GM21723 (cell line): ENCODE data around the gene LAPTM4A.
"Not testable (repeated sequence)": the region's sequence is repeated elsewhere in the genome, so short reads cannot be mapped to it uniquely, and the experiment has no call there.

ENCODE experiments used
- ATAC-seq: cut with Tn5 transposase; IDR thresholded peaks from one replicate; pipeline ENCODE4 v1.9.1; 2021; ENCODE audit warnings: mild to moderate bottlenecking, moderate library complexity; ENCODE audit not compliant: unreplicated experiment

Gene LAPTM4A

GRCh38 chr2:20077411-20077940 lies 26.0 kb upstream of the LAPTM4A start:
- ATAC-seq, result no peak

- no peak for ATAC-seq
These were observed 25.3 kb upstream of the LAPTM4A start for GRCh38 chr2:20076757-20077156.

- no peak for ATAC-seq
These were observed 23.5 kb upstream of the LAPTM4A start for GRCh38 chr2:20074901-20075300.

DNA sequence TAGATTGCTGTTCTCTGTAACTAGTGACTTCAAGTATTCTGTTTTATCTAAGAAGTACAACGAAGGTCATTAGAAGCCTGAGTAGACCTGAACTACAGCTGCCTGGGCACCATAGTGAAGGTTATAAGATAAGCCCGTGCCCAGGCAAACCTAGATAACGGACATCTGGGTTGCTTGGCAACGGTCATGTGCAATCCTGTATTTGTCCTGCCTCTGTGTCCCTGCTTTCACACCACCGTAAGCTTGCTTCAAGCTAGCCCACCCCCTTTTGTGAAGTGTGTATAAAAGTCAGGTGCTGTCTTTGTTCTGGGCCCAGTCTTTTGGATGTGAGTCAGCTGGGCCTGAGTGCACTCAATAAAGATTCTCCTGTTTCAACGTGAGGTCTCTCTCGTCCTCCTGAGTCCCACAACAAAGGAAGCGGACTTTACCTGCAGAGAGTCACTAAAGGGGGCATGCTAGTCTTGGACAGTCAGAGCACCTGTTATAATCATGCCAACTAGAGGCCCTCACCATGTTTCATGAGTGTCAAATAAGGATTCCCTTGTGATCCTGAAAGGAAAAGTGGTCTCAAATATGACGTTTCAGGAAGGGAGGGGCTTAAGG lies 22.7 kb upstream of the LAPTM4A start:
- ATAC-seq, result not testable (repeated sequence)

- ATAC-seq, result no peak
These were observed 22.0 kb upstream of the LAPTM4A start for GRCh38 chr2:20073460-20073859.

GRCh38 chr2:20072436-20073158 lies 21.2 kb upstream of the LAPTM4A start:
- no peak for ATAC-seq

GRCh38 chr2:20071397-20072383 lies 20.3 kb upstream of the LAPTM4A start:
- no peak for ATAC-seq

- no peak for ATAC-seq
These were observed 18.3 kb upstream of the LAPTM4A start for GRCh38 chr2:20069756-20070155.

DNA sequence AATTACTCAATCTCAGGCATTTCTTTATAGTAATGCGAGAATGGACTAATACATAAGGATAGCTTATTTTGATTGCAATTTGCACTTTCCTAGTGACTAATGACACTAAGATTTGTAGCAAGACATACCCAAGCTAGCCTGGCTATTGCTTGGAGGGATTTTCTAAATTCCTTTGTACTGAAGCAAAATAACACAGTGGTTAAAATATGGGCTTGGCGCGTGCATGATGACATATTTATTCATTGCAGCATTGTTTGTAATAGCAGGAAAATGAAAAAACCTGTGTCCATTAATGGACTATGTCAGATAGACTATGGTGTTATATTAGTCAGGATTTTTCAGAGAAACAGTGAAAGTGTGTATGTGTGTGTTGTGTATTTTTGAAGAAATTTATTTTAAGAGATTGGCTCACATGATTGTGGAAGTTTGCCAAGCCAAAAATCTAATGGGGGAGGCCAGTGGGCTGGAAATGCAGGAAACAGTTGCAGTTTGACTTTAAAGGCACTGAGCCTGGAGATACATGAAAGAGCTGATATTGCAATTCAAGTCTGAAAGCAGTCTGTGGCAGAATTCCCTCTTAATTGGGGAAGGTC lies 16.7 kb upstream of the LAPTM4A start:
- ATAC-seq, result no peak

GRCh38 chr2:20065885-20066602 lies 14.6 kb upstream of the LAPTM4A start:
- no peak for ATAC-seq

- ATAC-seq, result no peak
These were observed 13.4 kb upstream of the LAPTM4A start for GRCh38 chr2:20064841-20065240.

DNA sequence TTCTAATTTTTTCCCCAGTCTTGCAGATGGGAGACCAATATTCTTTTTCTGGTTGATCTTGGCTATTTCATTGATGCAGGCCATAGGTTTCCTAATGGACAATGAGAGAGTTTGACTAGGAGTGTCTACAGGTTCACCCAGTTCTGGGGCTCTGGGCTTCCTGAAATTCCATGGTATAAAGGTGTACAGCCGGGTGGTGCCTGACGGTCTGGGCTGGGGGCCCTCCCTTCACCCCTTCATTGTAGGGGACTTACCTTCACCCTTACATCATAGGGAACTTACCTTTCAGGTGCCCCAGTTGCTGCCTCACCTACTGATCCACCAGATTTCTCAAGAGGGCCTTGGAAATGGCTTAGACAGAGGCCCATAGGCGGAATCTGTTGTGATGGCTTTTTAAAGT lies 13.0 kb upstream of the LAPTM4A start:
- no peak for ATAC-seq

- ATAC-seq, result no peak
These were observed 11.5 kb upstream of the LAPTM4A start for GRCh38 chr2:20062615-20063545.

- ATAC-seq, result no peak
These were observed 10.5 kb upstream of the LAPTM4A start for GRCh38 chr2:20061940-20062339.

GRCh38 chr2:20061476-20061875 lies 10.0 kb upstream of the LAPTM4A start:
- no peak for ATAC-seq

DNA sequence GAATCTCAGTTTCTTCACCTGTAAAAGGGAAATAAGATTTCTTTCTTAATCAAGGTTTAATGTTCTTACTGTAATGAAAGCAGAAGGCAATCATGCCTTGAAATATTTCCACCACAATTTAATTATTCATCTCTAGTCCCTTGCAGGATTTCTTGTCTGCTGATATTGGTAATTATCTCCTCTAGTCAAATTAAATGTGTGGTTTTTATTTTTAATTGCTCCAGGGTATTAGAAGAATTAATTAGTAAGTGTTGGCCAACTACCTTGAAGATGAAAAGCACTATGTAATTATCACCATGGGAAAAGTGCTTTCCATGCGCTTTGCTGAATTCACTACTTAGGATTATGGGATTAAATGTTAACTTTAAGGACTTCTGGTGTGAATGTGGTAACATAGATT lies 8.7 kb upstream of the LAPTM4A start:
- no peak for ATAC-seq

DNA sequence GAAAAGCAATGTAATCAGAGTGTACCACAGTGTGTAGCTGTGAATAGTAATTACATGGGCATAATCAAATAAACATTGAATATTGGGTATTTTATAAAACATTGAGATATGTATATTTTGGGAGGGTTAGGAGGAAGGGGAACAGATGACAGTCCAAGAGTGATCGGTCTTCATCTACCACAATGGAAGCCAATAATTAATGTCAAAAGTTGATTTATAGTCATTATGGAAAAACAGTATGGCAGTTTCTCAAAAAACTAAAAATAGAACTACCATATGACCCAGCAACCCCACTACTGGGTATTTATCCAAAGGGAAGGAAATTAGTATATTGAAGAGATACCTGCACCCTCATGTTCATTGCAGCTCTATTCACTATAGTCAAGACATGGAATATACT lies 5.8 kb upstream of the LAPTM4A start:
- no peak for ATAC-seq

DNA sequence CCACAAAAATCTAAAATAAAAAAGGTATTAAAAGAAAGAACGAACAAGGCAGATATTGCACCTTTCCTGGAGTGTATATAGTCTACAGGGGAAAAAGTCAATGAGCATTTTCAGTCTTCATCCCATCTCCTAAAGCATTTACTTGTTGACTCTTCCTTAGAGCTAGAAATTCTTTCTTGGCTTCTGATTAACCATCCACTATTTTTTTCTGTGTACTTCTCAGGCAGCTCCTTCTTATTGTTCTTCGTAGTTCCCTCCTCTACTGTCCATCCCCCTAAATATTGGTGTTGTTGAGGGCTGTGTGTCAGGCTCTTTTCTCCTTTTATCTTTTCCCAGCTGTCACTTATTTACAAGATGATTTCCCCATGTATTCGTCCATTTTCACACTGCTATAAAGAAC lies 3.5 kb upstream of the LAPTM4A start:
- ATAC-seq, result no peak

GRCh38 chr2:20054119-20054518 lies 2.7 kb upstream of the LAPTM4A start:
- ATAC-seq, result no peak
